Mucosa of rectum (tissue), 2 donors: ENCODE measurements around the gene GPLD1.

ENCODE experiments used
- H3K27ac ChIP-seq, 2 donors: one replicate each; pipeline ENCODE4 v1.7.0; 2013; ENCODE audit warnings: inconsistent platforms in 2 of 2, low read depth in 2 of 2, low read length in 2 of 2
- H3K27me3 ChIP-seq, 2 donors: one replicate each; pipeline ENCODE4 v1.7.0; 2013; ENCODE audit warnings: low read length in 2 of 2; ENCODE audit not compliant: control insufficient read depth in 2 of 2, insufficient read depth in 2 of 2
- H3K36me3 ChIP-seq, 2 donors: one replicate each; pipeline ENCODE4 v1.7.0; 2013; ENCODE audit warnings: low read length in 2 of 2; ENCODE audit not compliant: control insufficient read depth in 2 of 2, insufficient read depth in 2 of 2
- H3K4me1 ChIP-seq, 2 donors: one replicate each; pipeline ENCODE4 v1.7.0; 2013; ENCODE audit warnings: low read length in 2 of 2, mild to moderate bottlenecking in 1 of 2; ENCODE audit not compliant: control insufficient read depth in 2 of 2, insufficient read depth in 2 of 2
- H3K4me3 ChIP-seq, 2 donors: one replicate each; pipeline ENCODE4 v1.7.0; 2013; ENCODE audit warnings: low read length in 2 of 2
- H3K9ac ChIP-seq, 2 donors: one replicate each; pipeline ENCODE4 v1.7.0; 2013; ENCODE audit warnings: low read length in 2 of 2, low read depth in 1 of 2, mild to moderate bottlenecking in 1 of 2
- H3K9me3 ChIP-seq, 2 donors: one replicate each; pipeline ENCODE4 v1.7.0; 2013; ENCODE audit warnings: low read length in 2 of 2; ENCODE audit not compliant: control insufficient read depth in 2 of 2
- donor health status: healthy.
- donor health status: Normal muscosa, but diverticular disease.

The GPLD1 gene

DNA sequence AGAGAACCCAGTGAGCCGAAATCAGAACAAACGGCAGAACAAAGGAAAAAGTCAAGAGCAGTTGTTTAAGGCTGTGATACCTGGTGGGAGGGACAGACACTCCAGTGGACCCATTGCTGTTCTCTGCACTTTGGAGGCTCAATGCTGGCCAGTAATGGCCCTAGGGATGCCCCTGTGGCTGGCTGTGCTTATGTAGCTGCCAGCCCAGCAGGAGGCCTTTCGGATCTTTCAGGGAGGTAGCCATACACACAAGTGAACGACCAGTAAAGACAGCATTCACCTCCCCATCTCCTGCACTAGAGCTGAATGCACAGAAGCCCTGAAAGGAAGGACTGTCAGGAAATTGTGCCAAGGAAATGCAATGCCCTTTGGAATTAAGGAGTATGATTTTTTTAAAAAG is 34.3 kb downstream of the GPLD1 start:
- Histone ChIP-seq H3K27ac (no peak overlapping the region), H3K9me3 (no peaks in the 10 kb centered on the region), H3K4me1 (no peaks in the 10 kb centered on the region), H3K9ac (no peak overlapping the region), H3K27me3 (no peaks in the 10 kb centered on the region), H3K36me3 (no peaks in the 10 kb centered on the region), H3K4me3 (no peak overlapping the region)

DNA sequence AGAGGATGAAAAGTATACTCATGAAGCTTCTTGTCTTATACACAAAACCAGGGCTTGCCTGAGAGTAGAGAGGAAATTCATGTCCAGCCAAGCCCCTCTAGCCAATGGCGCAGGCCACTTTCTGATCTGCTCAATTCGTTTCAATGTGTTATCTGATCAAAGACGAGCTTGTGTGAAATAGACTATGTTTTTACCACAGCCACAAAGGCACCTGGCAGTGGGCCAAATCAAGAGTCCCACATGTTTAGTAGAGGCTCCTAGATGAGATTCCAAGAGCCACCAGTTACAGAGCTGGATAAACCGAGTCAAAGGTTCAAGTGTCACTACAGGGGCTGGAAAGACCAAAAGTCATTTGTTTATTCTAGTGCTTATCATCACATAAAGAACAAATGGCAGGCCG is 34.9 kb downstream of the GPLD1 start:
- Histone ChIP-seq H3K27me3 (no peaks in the 10 kb centered on the region), H3K9ac (no peak overlapping the region), H3K27ac (no peak overlapping the region), H3K4me1 (no peaks in the 10 kb centered on the region), H3K9me3 (no peaks in the 10 kb centered on the region), H3K4me3 (no peak overlapping the region), H3K36me3 (no peaks in the 10 kb centered on the region)

DNA sequence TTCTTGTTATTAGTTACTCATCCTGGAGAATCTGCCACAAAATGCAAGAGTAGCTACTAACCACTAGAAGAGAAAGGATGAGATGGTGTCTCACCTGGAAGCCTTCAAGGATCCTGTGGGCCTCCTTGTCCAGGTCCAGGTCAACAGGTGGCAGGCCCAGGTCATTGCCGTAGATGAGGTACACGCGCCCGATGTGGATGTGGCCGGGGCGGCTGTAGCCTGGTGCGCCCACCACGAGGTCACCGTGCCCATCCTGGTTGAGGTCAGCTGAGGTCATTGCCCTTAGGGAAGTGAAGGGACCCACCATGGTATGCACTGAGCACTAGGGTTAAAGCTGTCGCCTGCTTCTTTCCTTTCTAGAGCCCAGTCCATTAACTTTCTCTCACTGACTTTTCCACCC is 35.5 kb downstream of the GPLD1 start:
- Histone ChIP-seq H3K27ac (no peak overlapping the region), H3K9me3 (no peaks in the 10 kb centered on the region), H3K36me3 (no peaks in the 10 kb centered on the region), H3K4me3 (no peak overlapping the region), H3K9ac (no peak overlapping the region), H3K27me3 (no peaks in the 10 kb centered on the region), H3K4me1 (no peaks in the 10 kb centered on the region)

DNA sequence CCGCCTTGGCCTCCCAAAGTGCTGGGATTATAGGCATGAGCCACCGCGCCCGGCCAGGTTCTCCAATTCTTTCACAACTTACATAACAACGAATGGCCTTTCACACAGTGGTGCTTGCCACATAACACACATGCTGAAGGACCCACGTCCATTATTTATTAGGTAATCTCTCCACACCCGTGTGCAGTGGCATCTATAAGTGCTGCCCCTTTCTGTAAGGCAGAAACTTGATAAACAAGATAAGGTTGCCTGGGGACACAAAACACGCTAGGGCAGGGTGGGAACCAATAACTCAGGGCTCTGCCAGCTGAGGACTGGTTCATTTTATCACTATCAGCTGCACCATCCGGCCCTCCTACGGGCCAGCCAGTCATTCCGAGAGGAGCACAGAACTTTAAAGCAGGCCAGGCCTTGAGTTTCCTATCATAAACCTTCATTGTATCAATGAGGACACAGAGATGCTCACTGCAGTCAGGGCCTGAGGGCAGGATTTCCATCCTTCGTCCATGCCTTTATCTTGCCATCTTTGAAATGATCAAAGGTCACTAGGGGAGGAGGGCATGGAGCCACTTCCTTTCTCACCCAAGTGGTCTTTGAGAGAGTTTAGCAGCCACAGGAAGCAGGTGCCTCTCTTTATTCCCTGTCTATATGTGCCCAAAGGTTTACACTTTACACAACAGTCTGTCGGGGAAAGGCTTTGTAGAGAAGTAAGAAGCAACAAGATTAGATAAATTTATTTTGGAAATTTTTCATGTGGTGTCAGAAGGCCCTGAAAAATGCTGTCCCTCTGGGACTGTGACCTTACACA is 37.6 kb downstream of the GPLD1 start:
- Histone ChIP-seq H3K27ac (no peak overlapping the region), H3K27me3 (no peaks in the 10 kb centered on the region), H3K9ac (no peak overlapping the region), H3K4me1 (no peaks in the 10 kb centered on the region), H3K36me3 (no peaks in the 10 kb centered on the region), H3K4me3 (no peak overlapping the region), H3K9me3 (no peaks in the 10 kb centered on the region)

DNA sequence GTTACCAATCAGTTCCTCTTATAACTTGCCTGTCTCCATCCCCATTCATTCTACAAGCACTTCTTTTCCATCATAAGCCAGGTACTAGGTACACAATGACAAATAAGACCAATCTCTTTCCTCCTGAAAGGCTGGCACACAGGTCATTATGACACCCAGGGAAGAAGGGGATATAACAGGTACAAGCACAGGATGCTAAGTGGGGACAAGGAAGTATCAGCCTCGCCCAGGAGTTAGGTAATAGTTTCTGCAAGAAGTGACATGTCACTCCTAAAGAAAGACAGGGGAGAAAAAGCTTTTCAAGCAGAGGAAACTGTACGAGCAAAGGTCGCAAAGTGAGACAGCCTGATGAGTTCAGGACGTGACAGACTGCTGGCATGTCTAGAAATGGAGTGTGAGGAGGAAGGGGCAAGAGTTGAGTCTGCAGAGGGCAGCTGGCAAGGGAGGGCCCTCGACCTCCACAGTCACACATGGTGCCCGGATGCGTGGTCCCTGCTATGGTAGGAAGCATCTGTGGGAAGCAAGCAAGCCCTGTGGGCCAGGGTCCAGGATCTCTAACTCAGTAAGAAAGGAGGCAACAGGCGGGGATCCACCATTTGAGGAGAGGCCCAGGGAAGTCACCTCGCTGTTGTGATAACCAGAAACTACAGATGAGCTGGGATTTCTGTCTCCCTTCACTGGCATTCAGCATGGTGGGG is 40.4 kb downstream of the GPLD1 start:
- no peak overlapping the region for H3K9ac ChIP-seq
- no peaks in the 10 kb centered on the region for H3K9me3 ChIP-seq
- no peaks in the 10 kb centered on the region for H3K4me1 ChIP-seq
- no peaks in the 10 kb centered on the region for H3K36me3 ChIP-seq
- no peak overlapping the region for H3K4me3 ChIP-seq
- H3K27ac ChIP-seq = no peak overlapping the region
- H3K27me3 ChIP-seq = no peaks in the 10 kb centered on the region

DNA sequence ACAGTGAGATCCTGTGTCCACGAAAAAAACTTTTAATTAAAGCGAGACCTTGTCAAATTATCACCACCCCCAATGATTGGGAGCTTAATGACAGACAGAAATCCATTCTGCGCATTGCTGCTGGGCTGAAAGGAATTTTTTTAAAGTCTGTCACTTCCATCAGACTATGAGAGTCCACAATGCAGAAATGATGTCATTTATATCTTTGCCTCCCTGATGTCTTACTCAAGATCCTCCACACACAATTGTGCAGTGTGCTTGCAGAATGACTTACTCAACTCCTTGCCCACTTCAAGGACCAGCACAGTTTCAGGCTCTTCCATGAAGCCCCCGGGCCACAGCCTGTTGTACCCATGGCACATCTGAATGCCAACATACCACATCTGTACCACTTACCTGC is 41.0 kb downstream of the GPLD1 start:
- Histone ChIP-seq H3K9me3 (no peaks in the 10 kb centered on the region), H3K4me3 (no peak overlapping the region), H3K36me3 (no peaks in the 10 kb centered on the region), H3K9ac (no peak overlapping the region), H3K27ac (no peak overlapping the region), H3K27me3 (no peaks in the 10 kb centered on the region), H3K4me1 (no peaks in the 10 kb centered on the region)

DNA sequence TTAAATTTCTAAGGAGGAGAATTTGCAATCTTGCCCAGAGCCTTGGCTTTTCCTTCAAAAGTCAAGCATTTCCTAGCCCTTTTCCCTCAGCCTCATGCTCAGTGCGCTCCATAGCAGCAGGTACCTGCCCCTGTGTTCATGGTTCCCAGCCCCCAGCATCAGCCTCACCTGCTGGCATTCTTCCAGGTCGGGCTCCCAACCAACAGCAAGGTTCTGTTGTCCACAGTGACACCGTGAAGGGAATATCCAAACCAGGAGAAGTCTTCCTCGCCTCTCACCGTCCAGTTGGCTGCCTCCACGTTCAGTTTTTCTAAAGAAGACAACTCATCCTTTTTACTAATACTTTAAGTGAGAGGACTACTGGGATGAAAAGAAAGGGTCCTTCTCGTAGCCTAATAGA is 42.7 kb downstream of the GPLD1 start:
- Histone ChIP-seq H3K27me3 (no peaks in the 10 kb centered on the region), H3K36me3 (no peaks in the 10 kb centered on the region), H3K27ac (no peak overlapping the region), H3K4me1 (no peaks in the 10 kb centered on the region), H3K9ac (no peak overlapping the region), H3K9me3 (no peaks in the 10 kb centered on the region), H3K4me3 (no peak overlapping the region)

DNA sequence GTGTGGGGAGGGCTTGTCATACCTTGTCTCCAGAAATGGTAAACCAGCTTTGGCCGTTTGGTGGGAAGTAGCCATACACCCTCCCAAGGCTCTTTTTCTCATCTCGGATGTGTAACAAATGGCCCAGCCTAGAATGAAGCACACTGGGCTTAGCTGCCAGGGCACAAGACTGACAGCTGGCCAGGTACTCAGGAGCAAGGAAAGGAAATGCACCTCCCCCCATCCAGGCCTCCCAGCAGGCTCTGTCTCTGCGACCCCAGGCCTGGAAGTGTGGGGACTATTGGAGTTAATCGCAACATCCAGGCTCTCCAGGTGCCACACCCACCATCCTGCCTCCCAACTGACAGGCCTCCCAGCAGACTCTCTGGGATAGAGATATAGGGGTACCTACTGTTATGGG is 43.7 kb downstream of the GPLD1 start:
- H3K27ac ChIP-seq = no peak overlapping the region
- H3K4me1 ChIP-seq = no peaks in the 10 kb centered on the region
- no peaks in the 10 kb centered on the region for H3K36me3 ChIP-seq
- H3K4me3 ChIP-seq = no peak overlapping the region
- H3K9ac ChIP-seq = no peak overlapping the region
- H3K9me3 ChIP-seq = no peaks in the 10 kb centered on the region
- no peaks in the 10 kb centered on the region for H3K27me3 ChIP-seq

DNA sequence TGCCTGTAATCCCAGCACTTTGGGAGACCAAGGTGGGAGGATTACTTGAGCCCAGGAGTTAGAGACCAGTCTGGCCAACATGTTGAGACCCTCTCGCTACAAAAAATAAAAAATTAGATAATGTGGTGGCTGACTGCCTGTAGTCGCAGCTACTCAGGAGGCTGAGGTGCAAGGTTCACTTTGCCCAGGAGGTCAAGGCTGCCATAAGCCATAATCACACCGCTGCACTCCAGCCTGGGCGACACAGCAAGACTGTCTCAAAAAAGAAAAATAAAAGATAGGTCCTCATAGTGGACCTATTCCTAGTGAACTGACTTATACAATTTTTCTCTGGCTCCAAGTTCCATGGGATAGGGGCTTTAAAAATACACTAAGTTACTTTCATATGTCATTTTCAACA is 44.8 kb downstream of the GPLD1 start:
- no peaks in the 10 kb centered on the region for H3K27me3 ChIP-seq
- no peak overlapping the region for H3K4me3 ChIP-seq
- H3K4me1 ChIP-seq = no peaks in the 10 kb centered on the region
- H3K9me3 ChIP-seq = no peaks in the 10 kb centered on the region
- H3K9ac ChIP-seq = no peak overlapping the region
- H3K27ac ChIP-seq = no peak overlapping the region
- no peaks in the 10 kb centered on the region for H3K36me3 ChIP-seq

DNA sequence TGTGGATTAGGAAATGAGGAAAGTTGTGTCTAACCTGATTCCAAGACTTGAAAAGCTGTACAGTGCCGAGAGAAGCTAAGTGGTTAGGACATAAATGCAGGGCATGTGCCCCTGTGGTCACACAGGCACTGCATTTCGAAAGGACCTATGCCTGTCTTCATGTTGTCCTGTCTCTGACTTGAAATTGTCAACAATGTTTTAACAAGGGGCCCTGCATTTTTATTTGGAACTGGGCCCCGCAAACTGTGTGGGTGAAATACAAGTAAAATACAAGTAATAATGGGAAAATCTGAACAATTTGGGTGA is 47.8 kb downstream of the GPLD1 start:
- Histone ChIP-seq H3K4me1 (no peaks in the 10 kb centered on the region), H3K9ac (no peak overlapping the region), H3K4me3 (no peak overlapping the region), H3K27ac (no peak overlapping the region), H3K27me3 (no peaks in the 10 kb centered on the region), H3K9me3 (no peaks in the 10 kb centered on the region), H3K36me3 (peaks cover 0 to 2% of the 10 kb centered on the region in 2 donors)
